HG03097 (cell line): ENCODE data around the gene TUBD1.
"Not testable (repeated sequence)": the region's sequence is repeated elsewhere in the genome, so short reads cannot be mapped to it uniquely, and the experiment has no call there.

Source experiments
- ATAC-seq: cut with Tn5 transposase; IDR thresholded peaks from one replicate; pipeline ENCODE4 v1.9.1; 2021; ENCODE audit not compliant: unreplicated experiment, low FRiP score

The TUBD1 gene

DNA sequence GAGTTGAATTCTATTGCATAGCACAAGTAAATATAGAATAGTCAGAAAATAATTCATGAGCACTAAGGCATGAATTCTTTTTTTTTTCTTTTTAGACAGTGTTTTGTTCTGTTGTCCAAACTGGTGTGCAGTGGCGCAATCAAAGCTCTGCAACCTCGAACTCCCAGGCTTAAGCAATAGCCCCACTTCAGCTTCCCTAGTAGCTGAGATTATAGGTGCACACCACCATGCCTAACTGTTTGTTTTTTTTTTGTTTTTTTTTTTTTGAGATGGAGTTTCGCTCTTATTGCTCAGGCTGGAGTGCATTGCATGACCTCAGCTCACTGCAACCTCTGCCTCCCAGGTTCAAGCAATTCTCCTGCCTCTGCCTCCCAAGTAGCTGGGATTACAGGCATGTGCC, 16.6 kb downstream of the TUBD1 start:
- ATAC-seq, result no peak

DNA sequence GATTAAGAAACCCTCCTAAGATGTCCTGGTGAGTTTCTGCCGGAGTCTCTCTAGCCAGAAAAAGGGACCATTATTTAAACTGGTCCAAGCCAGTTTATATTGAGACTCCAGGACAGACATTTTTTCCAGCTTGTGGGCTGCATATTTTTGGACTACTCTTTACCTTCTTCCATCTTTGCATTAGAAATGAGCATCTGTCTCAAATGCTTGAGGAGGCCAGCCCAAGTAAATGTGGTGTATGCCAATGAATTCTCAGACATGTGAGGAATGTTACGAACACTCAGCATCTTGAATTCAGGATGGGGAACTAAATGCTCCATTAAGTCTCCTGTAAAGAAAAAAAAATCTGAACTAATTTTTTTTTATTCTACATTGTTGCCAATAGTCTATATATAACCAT, 18.4 kb downstream of the TUBD1 start:
- no peak for ATAC-seq

DNA sequence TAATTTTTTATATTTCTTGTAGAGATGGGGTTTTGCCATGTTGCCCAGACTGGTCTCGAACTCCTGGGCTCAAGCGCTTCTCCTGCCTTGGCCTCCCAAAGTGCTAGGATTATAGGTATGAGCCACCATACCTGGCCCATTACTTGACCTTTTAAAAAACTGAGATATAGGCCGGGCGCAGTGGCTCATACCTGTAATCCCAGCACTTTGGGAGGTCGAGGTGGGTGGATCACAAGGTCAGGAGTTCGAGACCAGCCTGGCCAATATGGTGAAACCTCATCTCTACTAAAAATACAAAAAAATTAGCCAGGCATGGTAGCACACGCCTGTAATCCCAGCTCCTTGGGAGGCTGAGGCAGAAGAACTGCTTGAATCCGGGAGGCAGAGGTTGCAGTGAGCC, 19.3 kb downstream of the TUBD1 start:
- not testable (repeated sequence) for ATAC-seq

DNA sequence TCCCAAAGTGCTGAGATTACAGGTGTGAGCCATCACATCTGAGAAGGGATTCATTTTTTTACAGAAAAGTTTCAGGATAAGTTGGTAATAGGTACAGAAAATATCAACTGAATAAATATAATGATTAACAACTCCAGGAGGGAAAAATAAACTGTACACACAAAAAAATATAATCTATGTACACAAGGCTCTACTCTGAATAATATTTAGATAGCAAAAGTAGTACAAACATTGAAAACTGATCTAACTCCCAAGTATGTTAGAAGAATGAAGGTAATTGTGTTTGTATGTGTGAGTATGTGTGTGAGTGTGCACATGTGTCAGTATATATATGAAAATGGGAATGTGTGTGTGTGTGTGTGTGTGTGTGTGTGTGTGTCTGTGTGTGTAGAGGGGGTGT, 20.4 kb downstream of the TUBD1 start:
- no peak for ATAC-seq

DNA sequence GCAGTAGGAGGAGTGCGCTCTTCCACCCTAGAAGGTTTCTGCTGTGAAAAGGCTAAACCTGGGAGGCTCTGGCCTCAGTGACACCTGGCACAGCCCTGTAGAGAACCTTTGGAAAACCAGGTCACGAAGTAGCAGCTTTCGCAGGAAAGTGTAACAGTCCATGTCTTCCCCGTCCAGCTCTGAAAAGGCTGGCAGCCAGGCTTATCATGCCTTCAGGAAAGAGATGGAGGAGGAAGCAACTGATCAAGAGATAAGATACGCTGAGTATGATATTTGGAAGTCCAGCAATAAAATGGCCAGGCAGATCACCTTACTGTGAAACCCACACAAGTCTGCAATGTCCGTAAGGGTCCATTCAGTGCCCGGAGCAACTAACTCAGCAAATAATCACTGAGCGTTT, 22.3 kb downstream of the TUBD1 start:
- no peak for ATAC-seq

DNA sequence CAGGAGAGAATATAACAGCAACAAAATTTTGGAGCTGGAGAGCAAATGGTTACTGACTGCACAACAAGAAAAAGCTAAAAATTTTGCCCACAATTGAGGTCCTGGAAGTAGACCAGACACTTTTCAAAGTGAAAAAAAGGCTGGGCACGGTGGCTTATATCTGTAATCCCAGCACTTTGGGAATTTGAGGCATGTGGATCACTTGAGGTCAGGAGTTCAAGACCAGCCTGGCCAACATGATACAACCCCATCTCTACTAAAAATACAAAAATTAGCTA, 22.9 kb downstream of the TUBD1 start:
- no peak for ATAC-seq

DNA sequence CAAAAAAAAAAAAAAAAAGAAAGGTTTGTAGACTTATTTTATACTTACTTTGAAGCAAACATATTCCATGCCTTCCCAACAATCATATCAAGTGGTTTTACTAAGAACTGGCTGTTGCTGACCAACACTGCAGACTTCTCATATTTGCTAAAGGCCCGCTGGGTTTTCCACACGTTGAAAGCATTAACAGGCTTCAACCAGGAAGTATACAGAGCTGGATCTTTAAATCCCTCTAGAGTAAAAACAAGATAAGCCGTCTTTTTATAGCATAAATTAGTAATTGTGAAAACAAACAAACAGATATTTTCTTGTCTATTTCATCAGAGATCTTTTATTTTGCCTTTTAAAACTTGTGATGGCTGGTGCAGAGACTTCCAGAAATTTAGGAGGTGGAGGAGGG, 29.1 kb downstream of the TUBD1 start:
- ATAC-seq, result no peak

DNA sequence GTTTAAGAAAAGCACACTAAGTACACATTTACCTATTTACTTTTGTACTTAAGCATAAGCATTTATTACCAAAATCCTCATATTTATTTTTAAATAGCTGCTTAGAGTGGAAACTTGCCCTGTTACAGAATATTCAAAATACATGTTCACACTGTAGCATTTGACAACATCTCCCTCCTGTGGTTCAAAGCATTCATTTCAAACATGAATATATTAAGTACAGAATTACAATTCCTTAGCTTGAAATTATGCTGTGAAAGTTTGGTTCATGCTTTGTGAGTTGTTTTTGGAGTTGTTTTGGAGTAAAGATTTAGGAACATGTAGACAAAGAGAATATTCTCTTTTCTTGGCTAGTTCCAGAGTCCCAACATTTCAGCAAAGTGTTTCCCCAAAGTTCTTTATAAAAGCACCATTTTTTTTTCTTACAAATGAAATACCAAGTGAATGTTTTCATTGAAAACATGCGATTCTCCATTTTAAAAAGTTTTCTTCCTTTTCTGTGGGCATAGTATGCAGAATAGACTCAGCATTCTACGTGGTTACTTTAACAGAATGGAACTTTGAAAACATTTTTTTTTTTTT, 33.2 kb downstream of the TUBD1 start:
- ATAC-seq, result no peak

DNA sequence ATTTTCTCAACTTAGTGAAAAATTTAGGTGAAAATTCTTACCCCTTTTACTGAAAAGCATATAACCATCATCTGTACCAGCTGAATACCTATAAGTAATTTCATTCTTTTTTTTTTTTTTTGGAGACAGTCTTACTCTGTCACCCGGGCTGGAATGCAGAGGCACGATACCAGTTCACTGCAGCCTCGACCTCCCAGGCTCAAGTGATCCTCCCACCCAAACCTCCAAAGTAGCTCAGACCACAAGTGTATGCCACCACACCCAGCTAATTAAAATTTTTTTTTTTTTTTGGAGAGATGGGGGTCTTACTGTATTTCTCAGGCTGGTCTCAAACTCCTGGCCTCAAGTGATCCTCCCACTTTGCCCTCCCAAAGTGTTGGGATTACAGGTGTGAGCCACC, 33.8 kb downstream of the TUBD1 start:
- no peak for ATAC-seq

DNA sequence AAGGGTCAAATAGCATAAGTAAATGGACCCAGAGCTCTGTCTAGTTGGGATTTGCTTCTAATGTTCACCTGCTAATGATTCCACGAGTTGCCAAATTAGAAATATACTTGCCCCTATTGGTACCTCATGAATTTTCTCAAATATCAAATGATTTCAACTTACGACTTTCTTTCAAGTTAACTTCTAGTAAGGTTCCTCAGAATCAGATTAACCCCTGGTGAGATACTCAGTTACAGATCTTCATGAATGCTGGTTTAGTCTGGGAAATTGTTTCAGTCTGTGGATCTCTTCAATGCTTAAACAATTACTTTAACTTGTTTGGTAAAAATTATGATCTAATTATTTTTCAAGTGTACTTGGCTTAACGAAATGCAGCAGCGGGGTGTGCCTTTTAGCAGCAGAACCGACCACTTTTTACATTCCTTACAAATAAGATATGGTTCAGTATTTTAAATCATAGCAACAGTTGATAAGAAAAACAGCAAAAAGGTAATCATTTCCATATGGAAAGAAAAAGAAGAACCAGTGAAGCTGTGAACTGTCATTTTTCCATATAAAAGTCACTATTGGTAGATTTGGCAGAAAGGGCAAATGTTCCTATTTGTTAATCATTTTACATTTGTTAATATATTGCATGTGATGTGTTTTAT, 34.5 kb downstream of the TUBD1 start:
- ATAC-seq, result no peak

DNA sequence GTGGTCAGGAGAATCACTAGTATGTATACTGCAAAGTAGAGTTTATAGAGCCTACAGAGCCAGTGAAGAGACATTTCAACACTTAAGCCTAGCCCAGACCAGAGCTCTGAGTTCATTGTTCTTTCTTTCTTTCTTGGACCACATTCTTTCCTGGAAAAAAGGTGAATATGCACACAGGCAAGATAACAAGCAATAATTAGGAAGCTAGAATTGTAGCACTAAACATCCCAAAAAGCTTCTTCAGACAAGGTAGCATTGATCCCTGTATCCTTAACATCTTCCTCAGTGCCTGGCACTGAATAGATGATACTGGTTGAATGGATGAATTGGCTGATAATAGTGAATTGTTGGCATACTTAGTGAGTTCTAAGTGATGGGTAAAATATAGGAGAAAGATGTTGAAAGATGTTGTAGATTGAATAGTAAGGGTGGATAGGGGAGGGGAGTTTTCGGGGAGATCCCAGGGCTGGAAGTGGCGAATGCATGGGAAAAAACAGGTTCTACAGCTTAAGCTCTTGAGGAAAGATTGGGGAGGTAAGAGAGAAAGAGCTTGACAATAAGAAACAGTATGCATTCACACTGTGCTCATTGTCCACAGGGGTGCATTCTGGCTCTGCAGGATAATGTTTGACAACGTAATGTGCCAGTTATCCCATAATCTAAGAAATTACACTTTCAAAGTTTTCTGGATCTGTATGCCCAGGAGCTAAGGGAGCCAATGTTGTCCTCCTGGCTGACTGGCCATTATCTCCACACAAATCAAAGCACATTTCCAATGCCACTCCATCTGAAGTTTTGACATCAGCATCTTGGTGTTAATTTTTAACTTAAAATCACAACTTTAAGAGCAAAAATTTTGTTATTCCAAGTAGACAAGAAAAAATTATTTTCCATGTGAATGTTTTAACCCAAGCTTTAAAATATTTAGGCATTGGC, 35.6 kb downstream of the TUBD1 start:
- no peak for ATAC-seq

DNA sequence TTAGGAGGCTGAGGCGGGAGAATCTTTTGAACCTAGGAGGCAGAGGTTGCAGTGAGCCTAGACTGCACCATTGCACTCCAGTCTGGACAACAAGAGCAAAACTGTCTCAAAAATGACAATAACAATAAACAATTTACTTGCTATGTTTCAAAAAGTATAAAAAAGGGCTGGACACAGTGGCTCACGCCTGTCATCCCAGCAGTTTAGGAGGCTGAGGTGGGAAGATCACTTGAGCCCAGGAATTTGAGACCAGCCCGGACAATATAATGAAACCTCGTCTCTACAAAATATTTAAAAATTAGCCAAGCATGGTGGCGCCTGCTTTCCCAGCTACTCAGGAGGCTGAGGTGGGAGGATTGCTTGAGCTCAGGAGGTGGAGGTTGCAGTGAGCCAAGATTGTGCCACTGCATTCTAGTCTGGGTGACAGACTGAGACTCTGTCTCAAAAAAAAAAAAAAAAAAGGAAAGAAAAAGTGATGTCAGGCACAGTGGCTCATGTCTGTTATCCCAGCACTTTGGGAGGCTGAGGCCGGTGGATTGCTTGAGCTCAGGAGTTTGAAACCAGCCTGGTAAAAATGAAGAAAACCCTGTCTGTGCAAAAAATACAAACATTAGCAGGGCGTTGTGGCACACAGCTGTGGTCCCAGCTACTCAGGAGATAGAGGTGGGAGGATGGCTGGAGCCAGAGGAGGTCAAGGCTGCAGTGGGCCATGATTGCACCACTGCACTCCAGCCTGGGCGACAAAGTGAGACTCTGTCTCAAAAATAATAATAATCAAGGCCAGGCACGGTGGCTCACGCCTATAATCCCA, 38.6 kb downstream of the TUBD1 start:
- not testable (repeated sequence) for ATAC-seq

DNA sequence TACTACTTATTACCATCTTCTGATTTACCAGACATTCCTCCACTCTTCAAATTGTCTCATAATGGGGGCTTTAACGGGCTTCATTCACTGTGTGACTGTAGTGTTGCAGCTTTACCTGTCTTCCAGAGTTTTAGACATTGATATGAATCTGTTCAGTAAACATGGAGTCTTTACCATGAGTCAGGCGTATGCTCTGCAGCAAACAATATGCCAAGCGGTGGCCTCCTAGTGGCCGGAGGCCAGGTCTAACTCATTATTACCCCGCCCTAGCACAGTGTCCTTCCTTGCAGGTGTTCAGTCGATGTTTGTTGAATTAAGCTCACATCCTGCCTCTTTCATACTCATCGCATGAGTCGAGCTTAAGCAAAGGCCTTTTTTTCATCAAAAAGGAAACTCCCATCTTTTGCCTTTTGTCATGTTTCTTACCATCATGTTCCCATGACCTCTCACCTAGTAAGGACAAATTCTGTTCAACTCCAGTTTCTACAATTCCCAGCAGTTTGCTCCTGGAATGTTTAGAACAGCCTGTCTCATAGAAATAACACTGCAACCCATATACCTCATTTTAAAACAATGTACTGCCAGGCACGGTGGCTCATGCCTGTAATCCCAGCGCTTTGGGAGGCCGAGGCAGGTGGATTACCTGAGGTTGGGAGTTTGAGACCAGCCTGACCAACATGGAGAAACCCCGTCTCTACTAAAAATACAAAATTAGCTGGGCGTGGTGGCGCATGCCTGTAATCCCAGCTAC, 39.4 kb downstream of the TUBD1 start:
- no peak for ATAC-seq

DNA sequence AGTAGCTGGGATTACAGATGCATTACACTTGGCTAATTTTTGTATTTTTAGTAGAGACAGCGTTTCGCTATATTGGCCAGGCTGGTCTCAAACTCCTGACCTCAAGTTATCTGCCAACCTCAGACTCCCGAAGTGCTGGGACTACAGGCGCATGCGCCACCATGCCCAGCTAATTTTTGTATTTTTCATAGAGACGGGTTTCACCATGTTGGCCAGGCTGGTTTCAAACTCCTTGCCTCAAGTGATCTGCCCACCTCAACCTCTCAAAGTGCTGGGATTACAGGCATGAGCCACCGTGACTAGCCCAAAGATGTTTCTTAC, 39.9 kb downstream of the TUBD1 start:
- ATAC-seq, result not testable (repeated sequence)

DNA sequence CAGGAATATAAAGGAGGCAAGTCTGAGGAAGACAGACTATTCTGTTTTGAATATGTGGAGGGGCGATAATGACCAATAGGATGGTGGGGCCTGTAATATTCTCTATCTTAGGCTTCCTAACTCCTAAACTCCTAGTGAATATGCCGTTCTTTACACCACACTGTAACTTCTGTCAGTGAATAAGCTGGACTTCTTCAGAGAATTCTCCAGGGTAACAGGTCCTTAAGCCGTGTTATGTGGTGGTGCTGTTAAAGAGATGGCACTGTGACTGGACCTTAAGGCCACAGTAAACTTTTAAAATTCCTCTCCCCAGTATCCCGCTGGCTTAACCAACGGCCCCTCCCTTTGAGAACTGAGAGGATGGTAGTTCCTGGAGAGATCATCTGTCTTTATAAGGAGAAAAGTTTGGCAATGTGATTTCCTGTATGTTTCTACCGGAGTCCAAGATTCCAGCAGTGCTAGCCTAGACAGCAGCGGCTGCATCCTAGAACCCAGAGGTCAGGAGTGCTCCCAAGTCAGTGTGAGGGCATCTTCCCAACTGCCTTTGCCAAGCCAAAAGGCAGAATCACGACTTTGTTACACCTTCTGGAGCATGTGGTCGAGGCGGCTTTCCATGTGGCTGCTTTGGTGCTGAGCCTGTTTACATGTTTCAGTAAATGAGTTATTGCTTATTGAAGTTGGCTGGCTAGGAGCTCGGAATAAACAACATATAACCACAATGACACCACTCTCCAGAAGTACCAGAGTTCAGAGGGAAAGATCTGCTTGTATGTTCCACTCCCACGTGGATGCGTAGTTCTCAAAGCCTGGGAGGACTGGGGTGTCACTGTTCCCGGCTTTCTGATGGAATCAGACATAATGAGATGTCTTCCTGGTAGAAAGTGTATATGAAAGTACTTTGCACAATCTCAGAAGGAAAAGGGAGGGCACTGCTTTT, 41.0 kb downstream of the TUBD1 start:
- no peak for ATAC-seq

DNA sequence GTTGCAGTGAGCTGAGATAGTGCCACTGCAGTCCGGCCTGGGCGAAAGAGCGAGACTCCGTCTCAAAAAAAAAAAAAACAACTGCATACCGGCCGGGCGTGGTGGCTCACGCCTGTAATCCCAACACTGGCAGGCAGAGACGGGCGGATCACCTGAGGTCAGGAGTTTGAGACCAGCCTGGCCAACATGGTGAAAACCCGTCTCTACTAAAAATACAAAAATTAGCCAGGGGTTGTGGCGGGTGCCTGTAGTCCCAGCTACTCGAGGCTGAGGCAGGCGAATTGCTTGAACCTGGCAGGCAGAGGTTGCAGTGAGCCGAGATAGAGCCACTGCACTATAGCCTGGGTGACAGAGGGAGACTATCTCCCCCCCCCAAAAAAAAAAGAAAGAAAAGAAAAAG, 42.4 kb downstream of the TUBD1 start:
- not testable (repeated sequence) for ATAC-seq

DNA sequence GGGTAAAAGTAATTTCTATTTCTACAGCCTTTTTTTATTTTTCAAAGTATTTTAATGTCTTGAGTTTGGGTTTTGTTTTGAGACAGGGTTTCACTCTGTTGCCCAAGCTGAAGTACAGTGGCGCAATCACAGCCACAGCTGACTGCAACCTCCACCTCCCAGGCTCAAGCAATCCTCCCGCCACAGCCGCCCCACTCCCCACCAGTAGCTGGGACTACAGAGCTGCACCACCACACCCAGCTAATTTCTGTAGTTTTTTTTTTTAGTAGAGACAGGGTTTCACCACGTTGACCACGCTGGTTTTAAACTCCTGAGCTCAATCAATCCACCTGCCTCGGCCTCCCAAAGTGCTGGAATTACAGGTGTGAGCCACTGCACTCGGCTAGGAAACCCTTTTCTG, 44.0 kb downstream of the TUBD1 start:
- no peak for ATAC-seq

DNA sequence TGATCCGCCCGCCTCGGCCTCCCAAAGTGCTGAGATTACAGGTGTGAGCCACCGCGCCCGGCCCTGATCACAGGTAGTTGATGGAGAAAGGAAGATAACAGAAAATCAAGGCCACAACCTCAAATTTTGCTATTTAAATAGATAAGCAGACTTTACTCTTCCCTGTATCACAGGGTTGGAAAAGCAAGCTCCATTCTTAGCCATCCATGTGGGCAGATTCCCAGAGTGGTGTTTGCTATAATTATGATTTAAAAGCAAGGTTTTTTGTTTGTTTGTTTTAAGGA, 44.4 kb downstream of the TUBD1 start:
- no peak for ATAC-seq

DNA sequence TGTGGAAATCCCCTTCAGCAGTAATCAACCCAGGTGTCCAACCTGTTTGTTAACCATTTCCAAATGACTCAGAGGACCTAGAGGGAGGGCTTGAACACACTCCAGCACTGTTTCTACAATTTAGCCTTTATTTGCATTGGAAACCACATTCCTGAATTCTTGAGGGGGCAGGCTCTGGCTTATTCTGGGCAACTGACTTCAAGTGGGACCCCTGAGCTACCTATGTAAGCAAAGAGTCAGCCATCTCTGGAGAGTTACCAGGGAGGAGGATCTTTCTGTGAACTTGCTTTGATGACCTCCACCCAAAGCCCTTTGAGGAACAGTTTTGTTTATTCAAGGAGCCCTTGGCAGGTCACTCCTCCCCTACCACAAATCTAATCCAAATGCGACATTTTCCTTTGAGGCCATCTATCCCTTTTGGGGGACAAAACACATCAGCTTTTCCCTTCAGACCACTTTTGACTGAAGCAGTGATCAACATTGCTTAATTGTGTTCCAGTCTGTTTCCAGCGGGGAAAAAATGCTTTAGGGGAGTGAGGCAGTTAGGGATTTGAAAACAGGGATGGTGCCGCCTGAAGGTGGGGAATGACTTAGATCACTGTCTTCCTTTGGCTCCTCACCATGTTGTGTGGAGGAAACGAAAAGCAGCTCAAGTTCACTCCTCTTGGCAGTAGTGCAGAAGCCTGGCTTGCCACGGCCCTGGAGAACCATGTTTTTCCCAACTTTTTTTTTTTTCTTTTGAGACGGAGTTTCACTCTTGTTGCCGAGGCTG, 46.2 kb downstream of the TUBD1 start:
- ATAC-seq, result no peak
